Measurements from ENCODE around the gene PTPRJ. TPM values are rescaled to one million over a fixed set of nuclear protein-coding genes. Genes with fewer than 3 reads are reported as not detected.
A peak's percentile ranks its signal among the peaks of the same experiment; 100 is the strongest.

PTPRJ gene
- total RNA-seq, 1 donor from 2014 or later = 18.6 TPM

- no peaks in the 10 kb centered on the region for H3K4me1 Mint-ChIP-seq (ENCODE audit: unreplicated experiment)
- no peak for DNase-seq (ENCODE audit: extremely low spot score, unreplicated experiment)
- H3K9me3 Mint-ChIP-seq = no peaks in the 10 kb centered on the region
- H3K4me3 Mint-ChIP-seq = no peak overlapping the region
- H3K36me3 Mint-ChIP-seq = no peaks in the 10 kb centered on the region
- H3K27ac Mint-ChIP-seq = no peak overlapping the region
- H3K27me3 Mint-ChIP-seq = no peaks in the 10 kb centered on the region
- peak; percentile 35 for TF ChIP-seq CTCF (conservative IDR thresholded peaks at IDR 0.05)
Measured at GRCh38 chr11:48210052-48210451, 229.7 kb downstream of the PTPRJ start.

GRCh38 chr11:48216510-48216909, 236.2 kb downstream of the PTPRJ start, which contains the start of gene OR4B1:
Gene OR4B1, plus strand, starts transcription at chr11:48216810. Its CDS starts 0 bp downstream, at chr11:48216810.
- no peaks in the 10 kb centered on the region for H3K4me1 Mint-ChIP-seq (ENCODE audit: unreplicated experiment)
- no peak within 1 kb of the TSS for H3K4me3 Mint-ChIP-seq
- H3K9me3 Mint-ChIP-seq = no peaks in the 10 kb centered on the region
- no peak within 1 kb of the TSS for H3K27ac Mint-ChIP-seq
- no peak for TF ChIP-seq CTCF (conservative IDR thresholded peaks at IDR 0.05)
- H3K27me3 Mint-ChIP-seq = no peaks in the 10 kb centered on the region
- no peaks in the 10 kb centered on the region for H3K36me3 Mint-ChIP-seq
- DNase-seq (ENCODE audit: extremely low spot score, unreplicated experiment) = no peak

Small RNAs within 50 kb of the gene (microRNA-seq; reads per million reads assigned to microRNA genes)
- not detected for gene MIR3161

Other genes with a start within 250 kb of the PTPRJ start
- 93.4 and 120 TPM in 2 replicates for gene FNBP4, start 213.2 kb upstream of the PTPRJ start, total RNA-seq (ENCODE audit: low replicate concordance)
- 50.2 and 69.9 TPM in 2 replicates for gene NUP160, start 132.2 kb upstream of the PTPRJ start, total RNA-seq (ENCODE audit: low replicate concordance)
- not detected in 2 replicates for gene OR4B1, start 236.3 kb downstream of the PTPRJ start, total RNA-seq (ENCODE audit: low replicate concordance)

Data from type B pancreatic cell (in vitro differentiated cells).